ENCODE data around the gene SLC25A19.
"Not testable (repeated sequence)": the region's sequence is repeated elsewhere in the genome, so short reads cannot be mapped to it uniquely, and the experiment has no call there.

GRCh38 chr17:75292810-75293448 lies 3.7 kb upstream of the SLC25A19 start:
- not testable (repeated sequence) for TF ChIP-seq CTCF, POLR2A (IDR thresholded peaks at IDR 0.05)

All from lower leg skin (tissue), 3 donors.